Sigmoid colon (tissue), 7 donors: ENCODE results near the gene FXR2. TPM values are rescaled to one million over a fixed set of nuclear protein-coding genes. Genes with fewer than 3 reads are reported as not detected.

Source experiments
- DNase-seq: peaks from one replicate; pipeline ENCODE4 v3.0.0-alpha.2; 2019
- H3K27ac ChIP-seq, 4 donors: fragments of 200-600 bp; sonication (generic); one replicate each; pipeline ENCODE4 v1.5.1; 2016 to 2019; ENCODE audit warnings: mild to moderate bottlenecking in 1 of 4
- H3K27me3 ChIP-seq, 3 donors: fragments of 200-600 bp; sonication (generic); one replicate each; pipeline ENCODE4 v1.5.1; 2019; ENCODE audit warnings: mild to moderate bottlenecking in 1 of 3
- H3K36me3 ChIP-seq, 4 donors: fragments of 200-600 bp; sonication (generic); one replicate each; pipeline ENCODE4 v1.5.1; 2016 to 2019
- H3K4me1 ChIP-seq, 4 donors: fragments of 200-600 bp; sonication (generic); one replicate each; pipeline ENCODE4 v1.5.1; 2017 to 2019
- H3K4me3 ChIP-seq, 4 donors: fragments of 200-600 bp; sonication (generic); one replicate each; pipeline ENCODE4 v1.5.1; 2017 to 2019; ENCODE audit warnings: mild to moderate bottlenecking in 2 of 4, moderate library complexity in 1 of 4
- H3K9me3 ChIP-seq, 4 donors: fragments of 200-600 bp in 3 of 4; sonication (generic) in 3 of 4; one replicate each; pipeline versions ENCODE4 v1.5.1 to v1.6.1; 2013 to 2019
- EP300 ChIP-seq, 4 donors: sonication (generic); formaldehyde crosslinking; IDR thresholded peaks; one replicate each; pipeline ENCODE4 v1.6.1; 2017; ENCODE audit warnings: antibody characterized with exemption in 4 of 4
- POLR2A ChIP-seq, 2 donors: fragments of 450-650 bp; IDR thresholded peaks; one replicate each; pipeline ENCODE4 v1.6.1; 2016; ENCODE audit warnings: antibody characterized with exemption in 2 of 2, mild to moderate bottlenecking in 2 of 2, moderate library complexity in 2 of 2
- POLR2AphosphoS5 ChIP-seq, 4 donors: sonication (generic); formaldehyde crosslinking; IDR thresholded peaks; one replicate each; pipeline ENCODE4 v1.6.1; 2017; ENCODE audit warnings: antibody characterized with exemption in 4 of 4
- WGBS, 2 donors: extraction: QIAGEN DNeasy Blood & Tissue Kit; methylation state at CpG; one replicate each; pipeline ENCODE4 v1.1.7; 2013; 5-methylcytosine and 5-hydroxymethylcytosine counted together
- intact Hi-C: fragments of 100-400 bp; cut with DNase I; formaldehyde crosslinking; loops from one replicate; pipeline ENCODE4 v1.15.1; 2023
- polyA plus RNA-seq, 3 donors: library from polyadenylated mRNA; stranded (reverse); fragments of 200-250 nt; gene quantifications; one replicate each; pipeline ENCODE4 v1.2.3, GENCODE V29; 2013
- total RNA-seq, 4 donors: library from RNA; depleted of rRNA; stranded (reverse); fragments of >200 nt; gene quantifications; one replicate each; pipeline ENCODE4 v1.1.0, GENCODE V29; 2016
- TF ChIP-seq, protein P1 (sequence below), 4 experiments: fragments of 450-650 bp in 3 of 4; fragments of 200-600 bp in 1 of 4; IDR thresholded peaks; one replicate each; pipeline ENCODE4 v1.5.1; 2016 to 2019; ENCODE audit warnings: antibody characterized with exemption in 4 of 4, mild to moderate bottlenecking in 3 of 4, moderate library complexity in 2 of 4
- donor health status: healthy with polysubstance abuse.
- donor health status: Bipolar disorder and iron deficiency.
- donor health status: healthy.

Gene FXR2
- total and polyA plus RNA-seq, 7 donors: 21.3 to 35.5 (median 33.8) TPM

DNA sequence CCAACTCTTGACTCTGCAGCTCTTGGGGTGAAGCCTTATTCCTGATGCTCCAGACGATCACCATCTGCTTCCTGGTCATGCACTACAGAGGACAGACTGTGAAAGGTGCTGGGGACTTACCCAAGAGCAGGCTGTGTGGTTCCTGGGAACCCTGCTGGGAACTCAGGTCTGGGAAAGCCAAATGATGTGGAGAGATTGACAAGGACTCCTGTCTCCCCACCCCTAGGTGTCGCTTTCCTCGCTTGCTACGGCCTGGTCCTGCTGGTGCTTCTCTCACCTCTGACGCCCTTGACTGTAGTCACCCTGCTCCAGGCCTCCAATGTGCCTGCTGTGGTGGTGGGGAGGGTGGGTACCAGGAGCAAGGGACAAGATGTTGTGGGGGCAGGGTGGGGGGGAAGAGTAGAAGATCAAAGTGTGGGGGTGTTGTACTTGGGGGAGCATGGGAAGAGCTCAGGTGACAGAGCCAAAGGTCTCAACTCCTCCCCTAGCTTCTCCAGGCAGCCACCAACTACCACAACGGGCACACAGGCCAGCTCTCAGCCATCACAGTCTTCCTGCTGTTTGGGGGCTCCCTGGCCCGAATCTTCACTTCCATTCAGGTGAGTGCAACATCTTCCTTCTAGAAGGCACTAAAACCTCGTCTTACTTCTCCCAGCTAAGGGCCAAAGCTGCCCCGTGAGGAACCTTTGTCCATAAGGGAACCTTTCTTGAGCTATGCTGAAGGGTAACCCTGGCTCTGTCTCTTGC is 27.9 kb downstream of the FXR2 start:
- peak overlapping the region; percentile 82 to 90 (median 86) for H3K27ac ChIP-seq

DNA sequence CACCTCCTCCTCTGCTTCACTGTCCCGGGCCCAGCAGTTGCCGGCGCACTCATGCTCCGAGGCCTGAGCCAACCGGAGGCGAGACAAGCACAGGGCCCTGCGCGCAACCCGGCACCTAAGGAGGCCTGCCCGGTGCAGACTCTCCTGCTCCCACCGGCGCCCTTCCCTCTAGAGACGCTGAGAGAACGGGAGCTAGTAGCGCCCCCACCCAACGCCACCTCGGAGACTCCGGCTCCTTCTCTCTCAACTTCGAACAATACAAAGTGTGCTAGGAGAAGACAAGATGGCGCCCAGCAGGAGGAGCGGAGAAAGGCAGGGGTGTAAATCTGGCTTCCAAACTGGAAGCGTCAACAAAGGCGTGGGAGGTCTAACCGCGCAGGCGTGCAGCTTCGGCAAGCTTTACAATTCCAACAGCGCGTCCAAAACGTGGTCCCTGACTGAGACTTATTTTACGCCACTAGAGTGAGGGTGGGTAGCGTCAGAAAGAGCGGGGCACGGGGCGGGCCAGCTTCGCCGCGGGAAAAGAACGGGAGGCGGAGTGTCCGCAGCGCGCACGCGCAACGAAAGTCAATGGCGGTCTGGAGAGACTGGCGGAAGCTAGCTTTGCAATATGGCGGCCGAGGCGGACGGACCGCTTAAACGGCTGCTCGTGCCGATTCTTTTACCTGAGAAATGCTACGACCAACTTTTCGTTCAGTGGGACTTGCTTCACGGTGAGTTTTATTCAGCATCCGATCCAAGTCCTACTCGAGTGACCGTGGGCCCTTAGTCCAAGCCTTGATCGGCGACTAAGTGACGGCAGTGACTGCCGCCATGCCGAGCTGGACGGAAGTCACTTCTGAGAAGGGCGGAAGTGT is 31.2 kb downstream of the FXR2 start, which contains the start of gene MPDU1:
Gene MPDU1 (plus strand): TSS at position 600 of the 857 bp plus-strand sequence. CDS start 11 bp downstream, at position 611.
- peak; percentile 99 for DNase-seq
- TF ChIP-seq EP300 (IDR thresholded peaks at IDR 0.05) (peak in 1 of 4 donors; percentile 41), POLR2A (IDR thresholded peaks at IDR 0.05) (peak in 1 of 2 donors; percentile 25), POLR2AphosphoS5 (IDR thresholded peaks at IDR 0.05) (peak; percentile 52 to 85 (median 62))
- TF ChIP-seq, protein P1, sequence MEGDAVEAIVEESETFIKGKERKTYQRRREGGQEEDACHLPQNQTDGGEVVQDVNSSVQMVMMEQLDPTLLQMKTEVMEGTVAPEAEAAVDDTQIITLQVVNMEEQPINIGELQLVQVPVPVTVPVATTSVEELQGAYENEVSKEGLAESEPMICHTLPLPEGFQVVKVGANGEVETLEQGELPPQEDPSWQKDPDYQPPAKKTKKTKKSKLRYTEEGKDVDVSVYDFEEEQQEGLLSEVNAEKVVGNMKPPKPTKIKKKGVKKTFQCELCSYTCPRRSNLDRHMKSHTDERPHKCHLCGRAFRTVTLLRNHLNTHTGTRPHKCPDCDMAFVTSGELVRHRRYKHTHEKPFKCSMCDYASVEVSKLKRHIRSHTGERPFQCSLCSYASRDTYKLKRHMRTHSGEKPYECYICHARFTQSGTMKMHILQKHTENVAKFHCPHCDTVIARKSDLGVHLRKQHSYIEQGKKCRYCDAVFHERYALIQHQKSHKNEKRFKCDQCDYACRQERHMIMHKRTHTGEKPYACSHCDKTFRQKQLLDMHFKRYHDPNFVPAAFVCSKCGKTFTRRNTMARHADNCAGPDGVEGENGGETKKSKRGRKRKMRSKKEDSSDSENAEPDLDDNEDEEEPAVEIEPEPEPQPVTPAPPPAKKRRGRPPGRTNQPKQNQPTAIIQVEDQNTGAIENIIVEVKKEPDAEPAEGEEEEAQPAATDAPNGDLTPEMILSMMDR (IDR thresholded peaks at IDR 0.05): no peak
- WGBS, 2 donors: 17 to 20% methylated on average over 69 of the region's 69 CpGs
- peaks cover 0 to 76% (median 64%) of the 10 kb centered on the region in 4 donors for H3K4me1 ChIP-seq
- H3K9me3 ChIP-seq: no peaks in the 10 kb centered on the region
- no peaks in the 10 kb centered on the region for H3K27me3 ChIP-seq
- peak within 1 kb of the TSS; percentile 39 to 63 (median 56) for H3K4me3 ChIP-seq
- H3K36me3 ChIP-seq: peaks cover 5 to 20% (median 6%) of the 10 kb centered on the region in 4 donors
- H3K27ac ChIP-seq: peak within 1 kb of the TSS; percentile 91 to 92 (median 92)
- intact Hi-C loops: loop anchor here (10.0 kb wide), 1 partner anchor 271 kb away; the partner anchor contains the start of genes CYB5D1, NAA38 and TMEM88

More for the DNA sequence above, 27.9 kb downstream of the FXR2 start:
- Histone ChIP-seq H3K36me3 (peaks cover 1 to 21% (median 10%) of the 10 kb centered on the region in 4 donors), H3K4me1 (peaks cover 0 to 64% (median 57%) of the 10 kb centered on the region in 4 donors), H3K9me3 (no peaks in the 10 kb centered on the region), H3K4me3 (no peak overlapping the region), H3K27me3 (no peaks in the 10 kb centered on the region)
- no peak for DNase-seq
- WGBS, 2 donors: 46 to 71% methylated on average over 9 of the region's 9 CpGs
- intact Hi-C loops: loop anchor here (10.0 kb wide), 1 partner anchor 268 kb away; the partner anchor contains the start of genes CYB5D1, NAA38 and TMEM88
- no peak for TF ChIP-seq POLR2AphosphoS5 (IDR thresholded peaks at IDR 0.05)
- no peak for TF ChIP-seq EP300 (IDR thresholded peaks at IDR 0.05)
- TF ChIP-seq, protein P1 (IDR thresholded peaks at IDR 0.05): no peak
- no peak for TF ChIP-seq POLR2A (IDR thresholded peaks at IDR 0.05)

DNA sequence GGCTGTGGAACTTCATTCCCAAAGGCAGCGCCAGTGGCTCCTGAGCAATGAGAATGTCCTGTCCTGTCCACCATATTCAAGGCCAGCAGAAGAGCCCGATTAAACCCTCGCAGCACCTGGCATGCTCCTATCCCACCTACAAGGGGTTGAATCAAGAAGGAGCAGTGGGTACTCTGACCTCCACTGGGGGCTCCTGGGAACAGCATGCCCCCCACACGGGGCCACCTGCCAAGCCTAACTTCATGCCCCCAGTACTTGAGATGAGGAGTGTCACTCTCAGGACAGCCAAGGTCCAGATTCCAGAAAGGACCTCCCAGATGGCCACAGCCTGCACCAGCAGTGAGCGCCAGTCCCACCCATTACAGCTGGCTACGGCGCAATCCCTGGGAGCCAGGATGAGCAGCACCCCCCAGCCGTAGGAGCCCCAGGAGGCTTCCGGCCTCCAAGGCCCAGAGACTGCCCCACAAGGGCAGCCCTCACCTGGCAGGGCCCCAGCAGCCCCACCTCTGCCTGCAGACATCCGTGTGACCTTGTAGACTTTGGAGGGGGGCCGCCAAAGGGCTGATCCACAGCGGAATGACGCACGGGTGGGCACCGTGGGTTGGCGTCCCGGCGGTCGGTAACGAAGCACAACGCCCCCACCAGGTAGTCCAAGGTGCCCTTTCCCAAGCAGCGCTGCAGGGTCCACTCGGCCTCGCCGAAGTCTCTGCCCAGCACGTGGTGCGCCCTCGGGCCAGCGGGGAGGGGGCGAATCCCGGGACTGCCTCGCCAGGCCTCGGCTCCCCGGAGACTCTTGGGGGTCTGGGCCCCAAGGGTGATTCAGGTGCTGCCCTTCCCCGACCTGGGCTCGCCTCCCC is 32.1 kb downstream of the FXR2 start:
- peaks cover 14 to 26% (median 14%) of the 10 kb centered on the region in 4 donors for H3K36me3 ChIP-seq
- intact Hi-C loops: loop anchor here (10.0 kb wide), 1 partner anchor 272 kb away; the partner anchor contains the start of genes CYB5D1, NAA38 and TMEM88
- peak overlapping the region; percentile 39 to 63 (median 56) for H3K4me3 ChIP-seq
- peak; percentile 72 for DNase-seq
- 88 to 95% methylated on average over 36 of the region's 36 CpGs for WGBS, 2 donors
- H3K9me3 ChIP-seq: no peaks in the 10 kb centered on the region
- H3K27me3 ChIP-seq: no peaks in the 10 kb centered on the region
- peaks cover 0 to 68% (median 56%) of the 10 kb centered on the region in 4 donors for H3K4me1 ChIP-seq
- TF ChIP-seq EP300 (IDR thresholded peaks at IDR 0.05): no peak
- no peak for TF ChIP-seq POLR2AphosphoS5 (IDR thresholded peaks at IDR 0.05)
- TF ChIP-seq, protein P1 (IDR thresholded peaks at IDR 0.05): no peak
- TF ChIP-seq POLR2A (IDR thresholded peaks at IDR 0.05): no peak
- peak overlapping the region; percentile 91 to 92 (median 92) for H3K27ac ChIP-seq
